GM21825 (cell line): ENCODE data around the gene C2orf81.
"Not testable (repeated sequence)": the region's sequence is repeated elsewhere in the genome, so short reads cannot be mapped to it uniquely, and the experiment has no call there.

Experiments
- ATAC-seq: cut with Tn5 transposase; IDR thresholded peaks from one replicate; pipeline ENCODE4 v1.9.1; 2021; ENCODE audit warnings: mild to moderate bottlenecking, moderate library complexity; ENCODE audit not compliant: unreplicated experiment

C2orf81 gene

GRCh38 chr2:74444498-74445318, 23.3 kb upstream of the C2orf81 start:
- no peak for ATAC-seq

DNA sequence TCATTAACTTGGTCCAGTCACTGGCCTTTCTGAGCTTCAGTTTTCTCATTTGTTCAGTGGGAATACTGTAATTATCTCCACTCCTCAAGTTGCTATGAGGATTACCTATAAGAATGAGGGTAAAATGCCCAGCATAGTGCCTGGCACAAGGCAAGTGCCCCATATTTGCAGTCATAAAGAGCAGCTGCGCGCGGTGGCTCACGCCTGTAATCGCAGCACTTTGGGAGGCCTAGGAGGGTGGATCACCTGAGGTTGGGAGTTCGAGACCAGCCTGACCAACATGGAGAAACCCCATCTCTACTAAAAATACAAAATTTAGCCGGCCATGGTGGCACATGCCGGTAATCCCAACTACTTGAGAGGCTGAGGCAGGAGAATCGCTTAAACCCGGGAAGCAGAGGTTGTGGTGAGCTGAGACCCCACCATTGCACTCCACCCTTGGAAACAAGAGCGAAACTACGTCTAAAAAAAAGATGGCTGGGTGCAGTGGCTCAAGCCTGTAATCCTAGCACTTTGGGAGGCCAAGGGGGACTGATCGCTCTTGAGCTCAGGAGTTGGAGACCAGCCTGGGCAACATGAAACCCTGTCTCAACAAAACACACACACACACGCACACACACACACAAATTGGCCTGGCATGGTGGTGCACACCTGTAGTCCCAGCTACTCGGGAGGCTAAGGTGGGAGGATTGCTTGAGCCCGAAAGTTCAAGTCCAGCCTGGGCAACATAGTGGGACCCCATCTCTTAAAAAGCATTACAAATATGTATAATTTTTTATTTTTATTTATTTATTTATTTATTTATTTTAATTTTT, 21.3 kb upstream of the C2orf81 start:
- ATAC-seq: not testable (repeated sequence)

- ATAC-seq: no peak
These were observed 20.5 kb upstream of the C2orf81 start, which contains the start of gene RTKN for GRCh38 chr2:74441690-74442482. TSS of gene RTKN (minus strand) at chr2:74441937. CDS start at chr2:74441816, 121 bp downstream.

DNA sequence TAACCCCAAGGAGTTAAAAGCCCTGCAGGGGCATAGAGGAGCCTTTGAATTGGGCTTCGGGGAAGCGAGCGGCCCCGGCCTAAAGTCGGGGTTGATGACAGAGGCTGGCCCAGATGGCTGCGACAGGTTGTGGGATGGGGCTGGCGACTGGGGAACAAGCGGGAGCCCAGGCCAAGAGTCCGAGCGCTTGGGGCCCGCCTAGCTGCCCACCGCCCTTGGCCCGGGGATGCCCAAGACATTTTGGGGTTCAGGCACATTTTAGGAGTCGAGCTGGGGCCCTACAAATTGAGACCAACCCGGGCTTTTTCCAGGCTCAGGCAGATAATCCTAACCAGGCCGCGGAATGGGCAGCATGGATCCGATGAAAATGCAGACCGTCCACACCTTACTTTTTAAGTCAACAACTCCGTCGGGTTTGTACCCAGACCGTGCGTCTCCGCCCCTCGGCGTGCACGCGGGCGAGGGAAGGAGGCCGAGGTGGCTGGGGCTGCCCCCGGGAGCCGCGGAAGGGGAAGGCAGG, 19.8 kb upstream of the C2orf81 start:
- ATAC-seq: no peak

- peak; percentile 83 for ATAC-seq
These were observed 19.2 kb upstream of the C2orf81 start for GRCh38 chr2:74440378-74441169.

DNA sequence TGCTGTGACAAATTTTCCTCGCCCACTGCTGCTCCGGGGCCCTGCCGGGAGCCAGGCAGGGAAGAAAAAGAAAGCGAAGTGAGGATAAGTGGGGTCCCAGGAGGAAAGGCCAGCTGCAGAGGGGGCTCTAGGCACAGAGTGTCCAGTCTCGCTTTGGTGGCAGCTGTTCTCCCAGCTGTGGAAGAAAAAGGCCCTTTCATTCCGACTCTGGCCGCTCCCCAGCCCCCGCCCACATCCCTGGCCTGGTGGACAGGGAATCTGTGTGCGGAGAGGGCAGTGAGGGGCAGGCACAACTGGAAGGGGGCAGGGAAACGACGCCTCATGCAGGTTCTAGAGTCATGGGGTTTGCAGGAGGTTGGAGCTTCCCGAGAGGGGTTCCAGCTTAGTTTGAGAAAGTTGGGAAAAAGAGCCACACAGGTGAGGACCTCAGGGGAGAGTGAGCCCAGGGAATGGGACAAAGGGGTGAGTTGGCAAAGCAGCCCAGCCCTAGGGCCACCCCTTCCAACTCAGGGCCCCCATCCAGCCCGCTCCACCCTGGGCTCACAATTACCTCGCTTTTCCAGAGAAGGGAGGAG, 18.5 kb upstream of the C2orf81 start:
- ATAC-seq: no peak

GRCh38 chr2:74439373-74439772, 18.0 kb upstream of the C2orf81 start:
- no peak for ATAC-seq

- ATAC-seq: no peak
These were observed 16.8 kb upstream of the C2orf81 start for GRCh38 chr2:74438248-74438647.

DNA sequence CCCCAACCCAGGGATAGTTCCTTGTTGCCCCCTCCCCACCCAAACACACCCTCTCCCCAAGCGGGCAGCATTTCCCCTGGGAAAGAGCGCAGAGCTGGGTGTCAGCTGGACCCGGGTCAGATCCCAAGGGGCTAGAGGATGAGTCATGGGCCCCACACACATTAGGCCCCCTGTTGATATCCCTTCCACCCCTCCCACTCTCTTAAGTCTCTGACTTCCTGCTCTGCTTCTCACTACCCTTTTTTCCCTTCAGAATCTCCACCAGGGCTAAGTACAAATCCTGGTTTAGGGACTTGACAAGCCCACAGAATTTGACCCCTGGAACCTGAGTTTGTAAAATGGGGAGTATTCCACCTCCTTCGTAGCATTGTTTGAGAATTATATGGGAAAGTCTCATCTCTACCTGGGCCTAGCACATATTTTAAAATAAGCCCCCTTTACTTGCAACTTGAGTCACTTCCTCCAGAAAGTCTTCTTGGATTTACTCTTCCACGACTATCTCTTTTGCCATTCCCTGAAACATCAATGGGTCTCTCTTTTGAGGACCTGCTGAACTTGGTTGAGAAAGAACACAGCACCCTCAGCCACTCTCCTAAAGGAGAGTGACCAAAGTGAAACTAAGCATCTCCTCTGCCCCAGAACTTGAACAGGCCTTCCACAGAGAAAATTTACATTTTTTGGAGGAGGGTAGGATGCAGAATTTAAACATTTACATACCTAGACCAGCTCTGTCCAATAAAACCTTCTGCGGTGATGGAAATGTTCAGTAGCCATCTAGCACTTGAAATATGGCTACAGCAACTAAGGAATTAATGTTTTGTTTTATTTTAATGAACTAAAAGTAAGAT, 15.7 kb upstream of the C2orf81 start:
- no peak for ATAC-seq

DNA sequence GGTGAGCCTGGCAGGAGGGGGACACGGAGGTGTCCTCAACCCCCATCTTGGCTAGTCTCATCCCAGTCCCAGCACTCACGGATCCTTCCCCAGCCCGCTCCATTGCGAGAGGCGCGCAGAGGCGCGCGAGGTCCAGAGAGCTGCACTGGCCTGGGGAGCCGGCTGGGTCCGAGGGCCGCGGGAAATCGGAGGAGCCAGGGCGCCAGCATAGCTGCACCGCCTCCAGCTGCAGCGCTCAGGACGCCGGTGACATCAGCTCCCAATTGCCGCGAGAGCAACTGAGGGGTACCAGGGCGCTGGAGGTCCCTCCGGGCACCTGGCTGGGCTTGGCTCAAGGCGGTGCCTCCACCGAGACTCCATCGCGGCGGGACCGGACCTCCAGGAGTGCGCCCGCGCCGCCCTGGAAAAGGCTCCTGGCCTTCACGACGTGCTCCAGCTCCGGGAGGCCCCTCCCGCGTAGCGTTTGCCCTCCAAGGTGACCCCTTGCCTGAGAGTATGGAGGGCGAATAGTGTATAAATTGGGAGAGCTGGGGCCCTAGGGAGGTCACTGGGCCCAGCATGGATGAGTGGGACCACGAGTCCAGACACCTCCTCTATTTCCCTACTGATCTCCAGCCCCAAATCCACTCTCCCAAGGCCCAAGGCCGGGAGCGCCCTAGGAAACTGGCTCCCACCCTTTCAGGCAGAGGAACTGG, 14.8 kb upstream of the C2orf81 start:
- ATAC-seq: no peak

GRCh38 chr2:74430502-74430901, 9.1 kb upstream of the C2orf81 start:
- no peak for ATAC-seq

DNA sequence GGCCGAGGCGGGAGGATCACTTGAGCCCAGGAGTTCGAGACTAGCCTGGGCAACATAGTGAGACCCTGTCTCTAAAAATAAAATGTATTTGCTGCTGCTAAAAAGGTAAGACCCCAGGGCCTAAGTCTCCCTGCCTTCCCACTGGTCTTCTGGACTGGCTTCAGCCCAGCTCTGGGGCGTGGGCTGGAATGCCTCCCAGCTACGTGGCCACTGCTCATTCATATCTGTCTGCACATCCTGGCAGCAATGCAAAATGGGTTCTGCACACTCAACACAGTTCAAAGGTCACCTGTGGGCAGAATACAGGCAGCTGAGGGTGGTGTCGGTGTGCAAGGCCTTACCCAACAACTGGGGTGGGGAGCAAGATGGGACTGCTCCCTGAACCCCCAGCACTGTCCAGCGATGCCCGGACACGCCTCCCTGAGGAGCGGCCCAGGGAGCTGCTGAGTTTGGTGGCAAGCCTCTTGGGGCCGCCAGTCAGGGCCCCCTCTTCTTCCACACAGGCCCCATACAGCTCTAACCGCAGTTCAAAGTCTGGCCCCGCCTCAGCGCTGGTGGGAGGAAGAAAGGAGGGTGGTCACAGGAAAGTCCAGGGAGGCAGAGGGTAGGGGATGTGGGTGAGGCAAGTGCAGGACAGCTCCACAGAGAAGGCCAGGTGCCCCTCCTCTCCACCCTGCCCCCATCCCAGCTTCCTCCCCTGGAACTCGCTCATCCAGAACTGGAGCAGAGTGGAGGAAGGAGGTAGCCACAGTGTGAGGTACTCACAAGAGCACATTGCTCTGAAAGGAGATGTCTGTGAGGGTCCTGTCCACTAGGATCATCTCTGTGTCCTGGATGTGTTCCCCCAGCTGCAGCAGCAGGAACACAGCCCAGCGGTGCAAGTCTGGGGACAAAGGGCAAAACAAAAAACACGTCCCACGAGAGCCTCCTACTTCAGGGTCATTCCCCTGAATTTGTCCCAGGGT, 8.3 kb upstream of the C2orf81 start:
- no peak for ATAC-seq

DNA sequence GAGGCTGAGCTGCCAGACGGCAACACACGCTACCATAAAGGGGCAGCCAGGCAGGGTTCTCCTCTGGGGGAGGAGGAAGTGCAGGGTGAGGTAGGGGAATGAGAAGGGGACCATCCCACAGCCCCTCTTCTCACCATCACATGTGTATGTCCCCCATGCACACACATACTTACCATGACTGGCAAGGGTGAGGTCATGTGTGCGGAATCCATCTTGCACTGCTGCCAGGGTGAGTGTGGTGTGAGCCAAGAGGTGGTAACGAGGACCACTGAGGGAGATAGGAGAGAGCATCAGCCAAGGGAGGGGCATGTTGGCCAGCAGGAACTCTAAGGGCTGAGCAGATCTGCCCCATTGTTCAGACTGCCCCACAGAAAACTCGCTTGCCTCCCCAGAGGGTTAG, 7.3 kb upstream of the C2orf81 start:
- ATAC-seq: no peak

- ATAC-seq: no peak
These were observed 6.1 kb upstream of the C2orf81 start for GRCh38 chr2:74427551-74427950.

GRCh38 chr2:74426181-74426758, 4.9 kb upstream of the C2orf81 start:
- ATAC-seq: no peak

DNA sequence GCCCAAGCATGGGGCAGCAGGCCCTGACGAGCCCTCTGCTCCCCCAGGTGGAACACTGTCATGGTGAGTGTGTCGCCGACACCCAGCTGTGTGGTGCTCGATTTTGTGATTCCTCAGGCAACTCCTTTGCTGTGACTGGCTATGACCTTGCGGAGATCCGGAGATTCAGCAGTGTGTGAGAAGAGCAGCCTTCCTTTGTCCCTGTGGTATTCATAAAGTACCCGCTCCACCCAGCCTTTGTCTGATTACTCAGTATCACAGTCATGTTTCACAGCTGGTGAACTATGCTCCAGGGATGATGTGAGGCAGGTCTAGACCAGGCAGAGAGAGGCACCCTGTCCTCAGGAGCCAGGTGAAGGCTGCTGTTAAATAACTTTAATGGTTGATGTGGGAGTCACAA, 4.1 kb upstream of the C2orf81 start:
- no peak for ATAC-seq

DNA sequence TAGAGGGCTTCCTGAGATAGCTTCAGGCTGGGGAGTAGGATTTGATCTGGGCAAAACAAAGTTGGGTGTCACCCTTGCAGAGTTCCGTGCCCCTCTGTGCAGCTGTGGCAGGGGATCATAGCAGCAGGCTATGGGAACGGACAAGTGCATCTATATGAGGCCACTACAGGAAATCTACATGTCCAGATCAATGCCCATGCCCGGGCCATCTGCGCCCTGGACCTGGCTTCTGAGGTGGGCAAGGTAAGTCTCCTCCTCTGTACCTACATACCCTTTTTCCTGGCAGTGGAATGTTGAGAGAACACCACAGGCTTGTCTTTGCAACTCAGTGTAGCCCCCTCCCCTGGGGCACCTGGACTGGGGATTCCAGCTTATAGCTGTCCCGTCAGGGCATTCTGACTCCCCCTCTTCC, 3.6 kb upstream of the C2orf81 start:
- ATAC-seq: no peak
